Endodermal cell (in vitro differentiated cells): ENCODE data around the gene SPTLC2. TPM values are rescaled to one million over a fixed set of nuclear protein-coding genes. Genes with fewer than 3 reads are reported as not detected.

ENCODE experiments used
- DNase-seq: peaks from one replicate; pipeline ENCODE4 v3.0.0-alpha.2; 2017
- H3K27ac ChIP-seq: 2 replicates; pipeline ENCODE4 v1.5.1; 2013; ENCODE audit warnings: mild to moderate bottlenecking, low read depth, low read length, moderate library complexity
- H3K27me3 ChIP-seq: 2 replicates; pipeline ENCODE4 v1.6.1; 2013; ENCODE audit warnings: mild to moderate bottlenecking, low read length, moderate library complexity; ENCODE audit not compliant: insufficient read depth, control insufficient read depth, poor library complexity, severe bottlenecking
- H3K36me3 ChIP-seq: 2 replicates; pipeline ENCODE4 v1.7.0; 2013; ENCODE audit warnings: mild to moderate bottlenecking, low read length, moderate library complexity; ENCODE audit not compliant: control insufficient read depth, insufficient read depth
- H3K4me1 ChIP-seq: one replicate; pipeline ENCODE4 v1.7.0; 2013; ENCODE audit warnings: low read length; ENCODE audit not compliant: control insufficient read depth, insufficient read depth
- H3K4me3 ChIP-seq: 2 replicates; pipeline ENCODE4 v1.5.1; 2013; ENCODE audit warnings: mild to moderate bottlenecking, low read length, moderate library complexity
- H3K9ac ChIP-seq: 2 replicates; pipeline ENCODE4 v1.6.1; 2013; ENCODE audit warnings: mild to moderate bottlenecking, low read length, moderate library complexity; ENCODE audit not compliant: poor library complexity, severe bottlenecking; ENCODE audit errors: extremely low read depth
- H3K9me3 ChIP-seq: 2 replicates; pipeline ENCODE4 v1.6.1; 2013; ENCODE audit warnings: mild to moderate bottlenecking, low read length, moderate library complexity; ENCODE audit not compliant: control insufficient read depth
- H3K27ac Mint-ChIP-seq: 2 replicates; pipeline ENCODE4 v1.8.0; 2020; ENCODE audit warnings: mixed read lengths
- H3K27me3 Mint-ChIP-seq: 2 replicates; pipeline ENCODE4 v1.8.0; 2021; ENCODE audit warnings: mild to moderate bottlenecking, mixed read lengths; ENCODE audit not compliant: insufficient read depth
- H3K36me3 Mint-ChIP-seq: 2 replicates; pipeline ENCODE4 v1.8.0; 2020; ENCODE audit warnings: low read depth, mixed read lengths
- H3K4me1 Mint-ChIP-seq: 2 replicates; pipeline ENCODE4 v1.8.0; 2020; ENCODE audit warnings: mixed read lengths
- H3K4me3 Mint-ChIP-seq: 2 replicates; pipeline ENCODE4 v1.8.0; 2020; ENCODE audit warnings: mild to moderate bottlenecking, moderate library complexity, mixed read lengths
- H3K9me3 Mint-ChIP-seq: 2 replicates; pipeline ENCODE4 v1.8.0; 2020; ENCODE audit warnings: mild to moderate bottlenecking, mixed read lengths
- CTCF ChIP-seq: fragments of 200-600 bp; sonication (generic); conservative IDR thresholded peaks from 2 replicates; pipeline ENCODE4 v1.5.0; 2021; ENCODE audit warnings: antibody characterized with exemption, mild to moderate bottlenecking
- WGBS, 2 experiments: methylation state at CpG; one replicate each; pipeline versions ENCODE4 v1.1.5 to v1.1.7; 2013; ENCODE audit warnings: missing lambda C conversion rate in 2 of 2, mixed read lengths in 1 of 2; ENCODE audit not compliant: insufficient coverage in 1 of 2, insufficient read length in 1 of 2; 5-methylcytosine and 5-hydroxymethylcytosine counted together
- total RNA-seq, 2 donors: library from RNA; stranded (reverse); fragmentation: NEBNext Ultra II Directional in 1 of 2; extraction: Animal tissue kit (Norgen Biotek cat#: 25700) in 1 of 2; gene quantifications; 2 replicates in 1 of 2; 3 replicates in 1 of 2; pipeline ENCODE4 v1.2.1, GENCODE V29; 2021

SPTLC2 gene
- total RNA-seq, 2 donors from 2014 or later = 32.6 to 32.7 TPM

DNA sequence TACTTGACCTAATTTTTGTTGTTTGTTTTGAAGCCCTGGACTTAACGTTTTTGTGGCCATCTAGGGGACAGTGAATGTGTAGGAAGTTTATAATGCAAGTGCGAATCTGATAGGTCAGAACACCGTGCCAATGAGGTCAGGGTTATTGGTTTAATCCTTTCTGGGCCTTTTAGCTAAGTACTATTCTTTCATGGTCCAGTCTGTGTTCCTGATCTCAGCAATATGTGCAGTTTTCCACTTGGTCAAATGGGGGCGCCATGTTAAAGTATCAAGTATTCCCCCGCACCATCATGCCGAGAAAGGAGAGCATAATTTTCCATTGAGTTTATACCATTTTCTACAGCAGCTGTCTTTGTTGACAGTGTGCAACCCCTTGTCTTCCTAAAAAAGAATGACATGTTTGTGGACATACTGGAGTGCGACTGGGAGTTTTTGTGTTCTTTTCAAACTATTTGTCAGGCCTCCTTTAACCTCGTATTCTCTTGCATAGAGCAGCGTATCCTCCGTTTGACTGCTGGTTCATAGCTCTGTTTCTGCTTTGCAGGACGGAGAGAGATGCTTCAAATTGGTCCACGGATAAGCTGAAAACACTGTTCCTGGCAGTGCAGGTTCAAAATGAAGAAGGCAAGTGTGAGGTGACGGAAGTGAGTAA, 157.2 kb downstream of the SPTLC2 start:
- Histone ChIP-seq H3K9me3 (no peaks in the 10 kb centered on the region), H3K9ac (peak overlapping the region; percentile 67), H3K27ac (no peak overlapping the region), H3K4me3 (peak overlapping the region; percentile 97), H3K27me3 (no peaks in the 10 kb centered on the region), H3K36me3 (peaks cover 40% of the 10 kb centered on the region), H3K4me1 (peaks cover 9% of the 10 kb centered on the region)
- Mint-ChIP-seq H3K9me3 (no peaks in the 10 kb centered on the region), H3K4me1 (peaks cover 23% of the 10 kb centered on the region), H3K36me3 (peaks cover 40% of the 10 kb centered on the region), H3K4me3 (peak overlapping the region; percentile 94), H3K27me3 (no peaks in the 10 kb centered on the region), H3K27ac (peak overlapping the region; percentile 99)
- TF ChIP-seq CTCF = peak; percentile 84
- DNase-seq = peak; percentile 88
- 55 to 64% methylated on average over 10 to 13 of the region's 13 CpGs for WGBS, 2 experiments

- Histone ChIP-seq H3K4me1 (peaks cover 9% of the 10 kb centered on the region), H3K27ac (peak overlapping the region; percentile 84), H3K27me3 (no peaks in the 10 kb centered on the region), H3K9me3 (no peaks in the 10 kb centered on the region), H3K9ac (peak overlapping the region; percentile 67), H3K36me3 (peaks cover 34% of the 10 kb centered on the region), H3K4me3 (peak overlapping the region; percentile 97)
- Mint-ChIP-seq H3K4me1 (peaks cover 23% of the 10 kb centered on the region), H3K27me3 (no peaks in the 10 kb centered on the region), H3K36me3 (peaks cover 34% of the 10 kb centered on the region), H3K27ac (peak overlapping the region; percentile 99), H3K9me3 (no peaks in the 10 kb centered on the region), H3K4me3 (peak overlapping the region; percentile 94)
- WGBS, 2 experiments = 1% methylated on average over 15 to 29 of the region's 29 CpGs
- TF ChIP-seq CTCF = no peak
- peak; percentile 81 for DNase-seq
Measured at GRCh38 chr14:77458249-77458950, 158.0 kb downstream of the SPTLC2 start.

- Mint-ChIP-seq H3K4me1 (peaks cover 23% of the 10 kb centered on the region), H3K9me3 (no peaks in the 10 kb centered on the region), H3K36me3 (peaks cover 36% of the 10 kb centered on the region), H3K4me3 (peak within 1 kb of the TSS; percentile 94), H3K27ac (peak within 1 kb of the TSS; percentile 99), H3K27me3 (no peaks in the 10 kb centered on the region)
- Histone ChIP-seq H3K36me3 (peaks cover 32% of the 10 kb centered on the region), H3K4me3 (peak within 1 kb of the TSS; percentile 97), H3K27ac (peak within 1 kb of the TSS; percentile 84), H3K9ac (peak within 1 kb of the TSS; percentile 67), H3K9me3 (no peaks in the 10 kb centered on the region), H3K27me3 (no peaks in the 10 kb centered on the region), H3K4me1 (peaks cover 9% of the 10 kb centered on the region)
- no peak for TF ChIP-seq CTCF
- DNase-seq = peak; percentile 98
- 0% methylated on average over 27 to 50 of the region's 50 CpGs for WGBS, 2 experiments
Measured at GRCh38 chr14:77457522-77458248, 158.8 kb downstream of the SPTLC2 start, which contains the start of the genes AHSA1 and VIPAS39. TSS of gene AHSA1 (plus strand) at chr14:77458093. CDS start at chr14:77458190, 97 bp downstream. TSS of gene VIPAS39 (minus strand) at chr14:77457601. CDS start at chr14:77454102, 3,499 bp downstream.
